Activated CD8-positive, alpha-beta memory T cell treated with anti-CD3 and anti-CD28 coated beads for 36 hours (primary cell): ENCODE measurements around the gene ARMC6. TPM values are rescaled to one million over a fixed set of nuclear protein-coding genes. Genes with fewer than 3 reads are reported as not detected.
"Not testable (repeated sequence)": the region's sequence is repeated elsewhere in the genome, so short reads cannot be mapped to it uniquely, and the experiment has no call there.

Experiments used
- CTCF ChIA-PET: fragments of 350-600 bp; sonication (Branson Sonifier 250); formaldehyde crosslinking; loops from one replicate; lab custom pipeline; 2021; ENCODE audit warnings: antibody characterized with exemption; lab: Charles Lee
- POLR2A ChIA-PET: fragments of 350-600 bp; sonication (Branson Sonifier 250); formaldehyde crosslinking; loops from one replicate; lab custom pipeline; 2021; ENCODE audit warnings: antibody characterized with exemption; lab: Charles Lee
- total RNA-seq, 2 experiments: library from RNA; stranded (reverse); gene quantifications; one replicate each; pipeline ENCODE4 v1.2.3, GENCODE V29; 2021

Gene ARMC6
- total RNA-seq, 2 experiments from 2014 or later: 57.7 to 61.8 TPM

GRCh38 chr19:19009951-19010350, 23.5 kb upstream of the ARMC6 start:
- ChIA-PET CTCF (no interaction called here), POLR2A (interaction anchor here (0.5 kb wide), 1 partner anchor 59 kb away, joined by 8 read pairs; no protein-coding TSS in a partner anchor)

- POLR2A ChIA-PET: no interaction called here
- CTCF ChIA-PET: no interaction called here
Observed at GRCh38 chr19:19010551-19010950, 22.9 kb upstream of the ARMC6 start.

GRCh38 chr19:19021115-19021514, 12.3 kb upstream of the ARMC6 start:
- ChIA-PET CTCF (interaction anchor here (0.8 kb wide), 1 partner anchor 127 kb away, joined by 3 read pairs; no protein-coding TSS in a partner anchor), POLR2A (interaction anchor here (0.7 kb wide), 2 partner anchors 89 to 276 kb away, joined by 3 to 4 read pairs; no protein-coding TSS in a partner anchor)

DNA sequence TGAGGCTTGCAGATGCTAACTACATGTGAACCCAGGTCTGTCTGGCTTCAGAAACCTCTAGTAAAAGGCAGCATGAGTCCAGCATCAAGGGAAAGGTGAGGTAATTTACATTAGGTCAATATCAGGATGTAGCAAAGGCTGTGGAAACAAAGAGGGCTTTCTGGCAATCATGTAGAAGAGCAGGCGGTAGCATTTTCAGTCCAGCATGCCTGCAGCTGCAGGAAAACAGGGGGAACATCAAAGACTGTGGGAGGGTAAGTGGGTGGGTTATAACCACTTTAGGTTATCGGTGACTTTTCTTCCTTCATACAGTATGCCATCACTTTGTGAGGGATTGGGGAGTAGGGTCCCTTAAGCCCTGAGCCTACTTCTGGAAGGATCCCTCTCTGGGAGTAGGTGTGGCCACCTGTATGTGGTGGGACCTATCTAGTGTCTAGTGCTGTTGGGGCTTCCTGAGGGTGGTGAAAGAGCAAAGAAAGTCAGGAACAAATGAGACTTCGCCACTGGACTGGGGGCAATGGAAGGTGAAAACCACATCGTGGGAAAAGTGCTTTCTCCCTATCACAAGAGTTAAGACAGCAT, 10.9 kb upstream of the ARMC6 start:
- ChIA-PET CTCF (no interaction called here), POLR2A (no interaction called here)

DNA sequence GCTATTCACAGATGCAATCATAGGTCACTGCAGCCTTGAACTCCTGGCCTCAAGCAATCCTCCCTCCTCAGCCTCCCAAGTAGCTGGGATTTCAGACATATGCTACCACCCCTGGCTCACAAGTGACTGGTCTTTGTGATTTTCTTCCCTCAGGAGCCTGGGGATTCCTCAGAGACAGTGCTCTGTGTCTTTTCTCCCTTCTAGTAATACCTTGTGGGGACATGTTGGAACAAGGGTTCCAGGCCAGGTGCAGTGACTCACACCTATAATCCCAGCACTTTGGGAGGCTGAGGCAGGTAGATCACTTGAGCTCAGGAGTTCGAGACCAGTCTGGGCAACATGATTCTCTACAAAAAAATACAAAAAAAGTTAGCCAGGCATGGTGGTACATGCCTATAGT, 10.0 kb upstream of the ARMC6 start:
- CTCF ChIA-PET, POLR2A ChIA-PET: not testable (repeated sequence)

DNA sequence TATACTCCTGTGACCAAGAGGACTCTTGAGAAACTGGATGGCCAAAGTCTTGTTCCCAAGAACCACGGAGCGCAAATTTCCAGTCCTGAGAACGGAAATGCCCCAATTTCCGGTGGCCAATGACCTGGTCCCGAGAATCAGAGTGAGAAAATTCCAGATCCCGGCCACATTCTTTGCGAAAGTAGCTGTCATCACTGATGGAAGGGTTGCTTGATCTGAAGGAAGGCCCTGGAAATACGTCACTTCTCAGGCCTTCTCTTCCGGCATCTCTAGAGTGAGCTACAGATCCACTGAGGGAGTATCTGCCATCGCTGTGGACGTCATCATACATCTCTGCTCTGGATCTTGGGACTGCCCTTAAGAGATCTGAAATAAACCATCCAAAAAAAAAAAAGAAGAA, 7.5 kb upstream of the ARMC6 start:
- ChIA-PET POLR2A (no interaction called here), CTCF (no interaction called here)

- CTCF ChIA-PET: no interaction called here
- POLR2A ChIA-PET: no interaction called here
Observed at GRCh38 chr19:19026299-19026971, 7.0 kb upstream of the ARMC6 start.

- CTCF ChIA-PET: no interaction called here
- POLR2A ChIA-PET: no interaction called here
Observed at GRCh38 chr19:19027228-19027627, 6.2 kb upstream of the ARMC6 start.

GRCh38 chr19:19028526-19028925, 4.9 kb upstream of the ARMC6 start:
- POLR2A ChIA-PET: no interaction called here
- CTCF ChIA-PET: no interaction called here

DNA sequence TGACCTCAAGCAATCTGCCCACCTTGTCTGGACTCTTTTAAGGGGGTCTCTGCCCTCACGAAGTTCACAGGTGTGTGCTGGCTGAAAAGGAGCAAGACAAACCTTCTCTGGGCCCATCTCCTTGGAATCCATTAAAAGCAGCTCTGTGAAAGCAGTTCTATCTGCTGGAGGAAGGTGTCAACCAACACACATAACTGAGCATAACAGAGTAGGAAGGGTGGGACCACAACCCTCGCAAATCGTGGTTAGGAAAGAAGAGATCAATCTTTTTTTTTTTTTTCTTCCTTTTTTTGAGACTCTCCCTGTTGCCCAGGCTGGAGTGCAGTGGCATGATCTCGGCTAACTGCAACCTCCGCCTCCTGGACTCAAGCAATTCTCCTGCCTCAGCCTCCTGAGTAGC, 1.5 kb upstream of the ARMC6 start:
- POLR2A ChIA-PET: interaction anchor here (0.6 kb wide), 1 partner anchor 522 kb away, joined by 5 read pairs; no protein-coding TSS in a partner anchor
- CTCF ChIA-PET: no interaction called here

GRCh38 chr19:19032420-19033175, 805 bp upstream of the ARMC6 start:
- CTCF ChIA-PET: no interaction called here
- POLR2A ChIA-PET: no interaction called here

DNA sequence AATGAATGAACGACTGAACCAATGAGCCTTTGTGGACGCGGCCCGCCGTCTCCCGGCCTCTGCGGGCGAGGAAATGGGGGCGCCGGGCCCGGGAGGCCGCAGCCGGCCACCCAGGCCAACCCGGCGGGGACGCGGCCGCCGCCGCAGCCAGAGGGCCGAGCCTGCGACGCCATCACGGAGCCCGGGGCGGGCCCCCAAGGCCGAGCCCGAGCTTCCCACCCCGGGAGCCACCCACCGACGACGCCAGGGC, 302 bp upstream of the ARMC6 start:
- ChIA-PET CTCF (no interaction called here), POLR2A (no interaction called here)

DNA sequence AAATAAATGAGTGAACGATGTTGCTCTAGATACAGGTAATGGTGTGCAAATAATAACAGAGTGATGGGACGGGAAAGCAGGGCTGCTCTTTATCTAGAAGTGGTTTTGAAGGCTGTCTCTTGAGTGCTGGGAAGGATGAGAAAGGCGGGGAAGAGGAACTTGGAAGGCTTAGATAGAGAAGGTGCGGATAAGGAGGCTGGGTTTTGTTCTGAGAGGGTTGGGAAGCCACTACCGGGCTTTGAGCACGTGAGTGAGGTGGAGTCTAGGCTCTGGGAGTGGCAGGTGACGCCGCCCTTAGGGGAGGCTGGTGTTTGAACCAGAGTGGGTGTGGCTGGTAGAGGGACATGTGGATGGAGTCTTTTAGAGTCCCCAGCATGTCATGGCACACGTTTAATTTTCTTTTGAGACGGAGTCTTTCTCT, 811 bp downstream of the ARMC6 start:
- ChIA-PET POLR2A (no interaction called here), CTCF (no interaction called here)

DNA sequence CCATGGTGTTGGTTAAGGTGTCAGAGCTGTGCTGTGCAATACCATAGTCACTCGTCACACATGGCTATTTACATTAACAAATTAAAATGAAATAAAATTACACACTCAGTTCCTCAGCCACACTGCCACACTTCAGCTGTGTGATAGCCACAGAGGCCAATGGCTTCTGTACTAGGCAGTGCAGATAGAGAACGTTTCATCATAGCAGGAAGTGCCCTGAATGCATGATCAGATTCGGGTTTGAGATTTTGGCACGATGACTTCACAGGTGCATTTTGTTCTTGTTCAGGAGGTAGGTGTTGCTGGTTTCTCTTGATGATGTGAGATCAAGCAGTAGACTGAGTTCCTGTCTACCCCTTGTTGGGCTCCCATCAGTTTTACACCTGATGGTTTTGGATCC, 6.5 kb downstream of the ARMC6 start:
- ChIA-PET CTCF (no interaction called here), POLR2A (no interaction called here)

- ChIA-PET POLR2A (no interaction called here), CTCF (interaction anchor here (0.6 kb wide), 1 partner anchor 351 kb away, joined by 3 read pairs; no protein-coding TSS in a partner anchor)
Observed at GRCh38 chr19:19040417-19040816, 7.0 kb downstream of the ARMC6 start.

DNA sequence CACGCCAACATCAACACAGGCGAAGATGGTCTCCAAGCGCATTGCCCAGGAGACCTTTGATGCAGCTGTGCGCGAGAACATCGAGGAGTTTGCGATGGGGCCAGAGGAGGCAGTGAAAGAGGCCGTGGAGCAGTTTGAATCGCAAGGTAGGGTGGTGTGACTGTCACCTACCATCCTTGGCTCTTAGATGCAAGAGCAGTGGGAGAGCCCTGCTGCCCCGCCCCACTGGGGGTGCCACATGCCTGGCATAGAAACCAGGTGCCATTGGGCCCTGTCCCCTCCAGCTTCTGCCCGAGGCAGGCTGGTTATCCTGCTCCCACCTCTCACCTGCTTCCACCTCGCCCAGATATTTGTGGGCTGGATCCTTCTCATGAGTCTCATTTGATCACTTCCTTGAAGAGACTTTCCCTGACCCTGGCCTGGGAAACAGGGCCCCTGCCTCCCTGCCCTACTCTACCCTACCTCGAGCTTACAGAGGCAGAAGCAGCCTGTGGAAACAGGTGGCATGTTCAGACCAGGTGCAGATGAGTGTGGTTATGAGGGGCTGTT, 9.4 kb downstream of the ARMC6 start:
- ChIA-PET POLR2A (interaction anchor here (0.9 kb wide), 1 partner anchor 12 kb away, joined by 3 read pairs; no protein-coding TSS in a partner anchor), CTCF (no interaction called here)

DNA sequence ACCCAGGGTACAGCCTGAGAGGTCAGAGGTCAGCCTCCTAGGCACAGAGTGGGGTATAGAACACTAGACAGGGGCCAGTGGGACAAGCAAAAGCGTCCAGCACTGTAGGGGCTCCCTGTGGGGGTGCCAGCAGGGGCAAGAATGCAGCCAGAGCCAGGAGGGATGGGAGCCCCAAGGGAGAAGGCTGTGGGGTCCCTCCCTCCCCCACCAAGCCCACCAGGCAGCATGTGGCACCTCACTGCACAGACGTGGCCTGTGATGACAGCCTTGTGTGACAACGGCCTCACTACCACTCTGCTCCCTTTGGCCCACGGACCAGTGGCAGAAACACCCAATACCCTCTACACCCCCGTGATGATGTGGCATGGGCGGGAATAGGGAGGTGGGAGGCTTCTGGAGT, 10.1 kb downstream of the ARMC6 start:
- ChIA-PET POLR2A (no interaction called here), CTCF (no interaction called here)

- ChIA-PET POLR2A (no interaction called here), CTCF (no interaction called here)
Observed at GRCh38 chr19:19043881-19044280, 10.5 kb downstream of the ARMC6 start.

GRCh38 chr19:19049406-19049805, 16.0 kb downstream of the ARMC6 start:
- ChIA-PET CTCF (no interaction called here), POLR2A (no interaction called here)

DNA sequence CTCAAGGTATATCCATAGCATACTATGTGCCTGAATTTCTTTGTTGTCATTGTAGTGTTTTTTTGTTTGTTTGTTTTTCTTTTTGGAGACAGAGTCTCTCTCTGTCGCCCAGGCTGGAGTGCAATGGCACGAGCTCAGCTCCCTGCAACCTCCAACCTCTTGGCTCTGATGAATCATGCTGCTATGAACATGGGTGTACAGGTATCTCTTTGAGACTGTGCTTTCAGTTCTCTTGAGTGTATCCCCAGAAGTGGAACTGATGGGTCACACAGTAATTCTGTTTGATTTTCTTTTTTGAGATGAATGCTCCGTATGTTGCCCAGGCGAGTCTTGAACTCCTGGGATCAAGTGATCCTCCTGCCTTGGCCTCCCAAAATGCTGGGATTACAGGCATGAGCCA, 16.7 kb downstream of the ARMC6 start:
- CTCF ChIA-PET: no interaction called here
- POLR2A ChIA-PET: no interaction called here
